NK-92 (cell line): Measurements from ENCODE around the gene AIRE.
"Not testable (repeated sequence)": the region's sequence is repeated elsewhere in the genome, so short reads cannot be mapped to it uniquely, and the experiment has no call there.

Source experiments
- DNase-seq: peaks from one replicate; lab custom pipeline; 2025; ENCODE audit not compliant: unreplicated experiment; lab: John Stamatoyannopoulos, UW

The AIRE gene

DNA sequence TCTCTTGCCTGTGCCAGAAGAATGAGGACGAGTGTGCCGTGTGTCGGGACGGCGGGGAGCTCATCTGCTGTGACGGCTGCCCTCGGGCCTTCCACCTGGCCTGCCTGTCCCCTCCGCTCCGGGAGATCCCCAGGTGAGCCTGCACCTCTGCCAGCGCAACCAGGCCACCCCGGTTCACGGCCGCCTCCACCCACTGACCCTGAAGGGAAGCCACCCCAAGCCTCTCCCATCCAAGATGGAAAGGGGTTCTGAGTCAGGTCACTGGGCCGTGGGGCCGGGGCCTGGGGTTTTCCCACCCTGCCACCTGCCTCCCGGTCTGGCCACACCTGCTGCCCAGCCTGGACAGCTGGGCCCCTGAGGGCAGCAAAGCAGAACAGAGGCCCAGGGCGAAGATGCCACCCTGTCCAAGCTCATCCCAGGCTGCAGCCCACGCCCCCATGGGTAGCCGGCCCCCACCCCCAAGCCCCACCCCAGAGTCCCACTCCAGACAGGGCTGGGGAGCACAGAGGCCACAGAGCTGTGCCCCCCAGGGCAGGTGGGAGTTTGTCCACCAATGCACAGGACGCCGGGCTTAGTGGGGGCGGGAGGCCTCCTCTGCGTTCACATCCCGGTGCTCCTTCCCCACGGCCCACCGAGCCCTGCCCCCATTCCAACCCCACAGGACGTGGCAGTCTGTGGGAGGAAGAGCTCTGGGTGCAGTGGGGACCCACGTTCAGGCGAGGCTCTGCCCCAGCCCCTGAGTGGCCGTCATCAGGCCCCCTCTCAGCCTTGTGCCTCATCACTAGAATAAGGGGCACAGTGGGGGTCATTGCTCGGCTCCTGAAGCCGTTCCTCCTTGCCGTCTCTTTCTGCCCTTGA, 5.6 kb downstream of the AIRE start:
- DNase-seq, result no peak

DNA sequence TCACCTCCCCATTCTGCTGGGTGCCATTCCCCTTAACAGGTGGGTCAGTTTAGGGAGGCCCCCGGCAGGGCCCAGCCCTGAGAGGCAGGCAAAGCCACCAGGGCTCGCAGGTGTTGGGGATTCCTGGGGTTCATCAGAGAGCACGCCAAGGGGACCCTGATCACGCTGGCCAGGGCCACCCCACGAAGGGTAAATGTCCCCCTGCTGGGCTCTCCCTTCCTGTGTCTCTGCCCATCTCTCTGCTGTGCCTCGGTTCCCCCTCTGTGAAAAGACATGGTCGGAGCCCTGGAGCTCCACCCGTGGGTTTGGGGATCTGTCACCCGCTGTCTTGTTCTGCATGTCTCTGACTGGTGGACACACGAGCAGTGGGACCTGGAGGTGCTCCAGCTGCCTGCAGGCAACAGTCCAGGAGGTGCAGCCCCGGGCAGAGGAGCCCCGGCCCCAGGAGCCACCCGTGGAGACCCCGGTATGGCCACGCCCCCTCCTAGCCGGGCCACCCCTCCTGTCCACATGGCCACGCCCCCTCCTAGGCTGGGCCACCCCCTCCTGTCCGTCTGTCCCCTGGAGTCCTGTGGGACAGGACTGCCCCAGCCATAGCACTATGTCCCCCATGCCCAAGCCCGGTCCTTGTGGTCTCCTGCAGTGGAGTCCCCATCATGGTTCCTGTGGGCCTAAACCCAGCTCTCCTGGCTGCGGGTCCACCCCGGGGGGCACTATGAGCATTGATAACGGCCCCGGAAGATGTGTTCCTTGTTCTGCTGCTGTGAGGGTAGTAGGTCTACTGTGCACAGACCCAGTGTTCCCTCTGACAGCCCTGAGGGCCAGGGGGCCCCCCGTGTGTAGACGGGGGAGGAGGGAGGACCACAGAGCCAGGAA, 6.5 kb downstream of the AIRE start:
- DNase-seq, result no peak

GRCh38 chr21:44292812-44293195, 7.1 kb downstream of the AIRE start:
- DNase-seq, result no peak

DNA sequence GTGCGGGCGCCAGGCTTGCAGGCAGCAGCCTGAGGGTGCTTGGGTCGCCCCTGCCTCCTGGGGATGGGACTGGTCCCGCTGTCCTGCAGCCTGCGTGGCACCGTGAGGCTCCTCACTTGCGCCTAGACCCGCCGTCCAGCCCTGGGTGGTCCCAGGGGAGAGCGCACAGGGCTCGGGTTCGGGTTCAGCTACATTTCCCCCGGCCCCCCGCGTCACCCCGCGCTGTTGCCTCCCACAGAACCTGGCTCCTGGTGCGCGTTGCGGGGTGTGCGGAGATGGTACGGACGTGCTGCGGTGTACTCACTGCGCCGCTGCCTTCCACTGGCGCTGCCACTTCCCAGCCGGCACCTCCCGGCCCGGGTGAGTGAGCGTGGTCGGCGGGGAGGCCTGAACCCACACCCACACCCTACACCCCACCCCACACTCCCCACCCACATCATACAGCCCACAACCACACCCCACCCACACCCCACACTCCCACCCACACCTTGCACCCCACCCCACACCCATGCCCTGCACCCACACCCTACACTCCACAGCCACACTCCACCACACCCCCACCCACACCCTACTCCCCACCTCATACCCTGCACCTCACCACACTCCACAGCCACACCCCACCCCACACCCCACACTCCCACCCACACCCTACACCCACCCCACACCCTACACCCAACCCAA, 8.0 kb downstream of the AIRE start:
- no peak for DNase-seq

DNA sequence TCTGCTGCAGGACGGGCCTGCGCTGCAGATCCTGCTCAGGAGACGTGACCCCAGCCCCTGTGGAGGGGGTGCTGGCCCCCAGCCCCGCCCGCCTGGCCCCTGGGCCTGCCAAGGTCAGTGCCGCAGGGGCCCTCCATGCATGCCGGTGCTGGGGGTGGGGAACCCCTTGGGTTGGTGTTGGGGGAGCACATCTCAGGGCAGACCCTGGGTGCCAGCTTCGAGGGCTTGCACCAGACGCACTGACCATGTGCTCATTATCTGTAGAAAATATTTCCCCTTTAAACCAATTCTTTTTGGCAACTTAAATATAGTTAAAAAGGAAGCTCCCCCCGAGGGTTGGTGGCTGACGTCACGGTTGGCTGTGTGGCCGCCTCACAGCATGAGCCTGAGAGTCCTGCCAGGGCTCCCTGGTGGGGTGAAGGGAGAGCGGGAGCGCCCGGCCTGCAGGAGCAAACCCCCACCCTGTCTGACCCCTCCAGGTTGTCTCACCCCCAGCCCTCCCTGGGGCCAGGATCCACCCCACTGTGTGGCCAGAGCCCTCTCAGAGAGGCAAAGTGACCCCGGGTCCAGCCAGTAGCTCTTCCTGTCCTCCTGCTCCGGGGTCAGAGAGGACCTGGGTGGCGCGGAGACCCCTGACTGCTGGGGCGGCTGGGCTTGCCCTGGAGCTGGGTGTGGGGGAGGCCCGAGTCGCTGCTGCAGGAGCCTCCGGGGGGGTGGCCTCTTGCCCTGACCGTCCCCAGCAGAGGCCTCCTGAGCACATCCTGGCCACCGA, 8.9 kb downstream of the AIRE start:
- DNase-seq, result no peak

DNA sequence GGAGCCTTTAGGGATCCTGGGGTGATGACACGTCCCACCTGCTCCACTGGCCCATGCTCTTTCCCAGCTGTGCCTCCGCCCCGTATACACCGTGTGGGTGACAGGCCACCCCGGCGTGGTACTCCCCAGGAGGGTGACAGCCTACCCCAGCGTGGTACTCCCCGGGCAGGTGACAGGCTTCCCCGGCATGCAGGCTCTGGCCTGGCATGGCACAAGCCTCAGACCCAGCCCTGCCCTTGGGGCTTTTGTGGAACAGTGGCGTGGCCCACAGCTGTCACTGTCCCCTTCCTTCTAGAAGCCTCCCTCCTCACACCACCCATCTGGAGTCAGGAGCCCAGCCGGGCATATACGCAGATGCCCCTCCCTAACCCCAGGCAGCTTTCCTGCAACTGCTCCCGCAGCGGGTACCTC, 9.5 kb downstream of the AIRE start:
- DNase-seq, result no peak

GRCh38 chr21:44295646-44296045, 10.0 kb downstream of the AIRE start:
- DNase-seq, result no peak

GRCh38 chr21:44296103-44296519, 10.4 kb downstream of the AIRE start:
- DNase-seq, result no peak

DNA sequence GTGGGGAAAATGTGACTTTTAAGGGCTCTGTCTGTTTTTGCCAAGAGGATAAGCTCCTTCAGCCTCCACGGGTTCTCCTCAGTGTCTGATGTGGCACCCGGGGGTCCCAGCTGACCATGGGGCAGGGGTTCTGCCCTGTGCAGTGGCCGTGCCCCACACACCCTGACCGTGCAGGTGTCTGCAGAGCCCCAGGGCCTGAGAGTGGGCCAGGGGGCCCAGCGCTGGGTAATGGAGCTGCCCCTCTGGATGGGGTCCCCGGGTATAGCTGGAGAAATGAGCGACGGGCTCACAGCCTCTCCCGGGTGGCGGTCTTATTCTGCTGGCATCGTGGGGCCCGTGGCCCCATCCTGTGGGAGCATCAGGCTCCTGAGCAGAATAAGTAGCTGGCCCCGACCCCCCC, 11.2 kb downstream of the AIRE start:
- no peak for DNase-seq

DNA sequence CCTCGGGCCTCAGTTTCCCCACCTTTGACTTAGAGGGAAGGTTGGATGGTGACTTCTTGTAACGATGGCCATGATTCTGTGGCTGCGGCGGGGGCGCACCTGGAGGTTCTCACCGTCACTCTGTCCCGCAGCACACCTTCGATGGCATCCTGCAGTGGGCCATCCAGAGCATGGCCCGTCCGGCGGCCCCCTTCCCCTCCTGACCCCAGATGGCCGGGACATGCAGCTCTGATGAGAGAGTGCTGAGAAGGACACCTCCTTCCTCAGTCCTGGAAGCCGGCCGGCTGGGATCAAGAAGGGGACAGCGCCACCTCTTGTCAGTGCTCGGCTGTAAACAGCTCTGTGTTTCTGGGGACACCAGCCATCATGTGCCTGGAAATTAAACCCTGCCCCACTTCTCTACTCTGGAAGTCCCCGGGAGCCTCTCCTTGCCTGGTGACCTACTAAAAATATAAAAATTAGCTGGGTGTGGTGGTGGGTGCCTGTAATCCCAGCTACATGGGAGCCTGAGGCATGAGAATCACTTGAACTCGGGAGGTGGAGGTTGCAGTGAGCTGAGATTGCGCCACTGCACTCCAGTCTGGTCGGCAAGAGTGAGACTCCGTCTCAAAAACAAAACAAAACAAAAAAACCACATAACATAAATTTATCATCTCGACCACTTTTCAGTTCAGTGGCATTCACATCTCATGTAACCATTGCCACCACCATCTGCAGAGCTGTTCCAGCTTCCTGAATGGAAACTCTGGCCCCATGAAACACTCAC, 12.0 kb downstream of the AIRE start:
- DNase-seq, result no peak

- no peak for DNase-seq
These were observed 12.6 kb downstream of the AIRE start for GRCh38 chr21:44298301-44298700.

DNA sequence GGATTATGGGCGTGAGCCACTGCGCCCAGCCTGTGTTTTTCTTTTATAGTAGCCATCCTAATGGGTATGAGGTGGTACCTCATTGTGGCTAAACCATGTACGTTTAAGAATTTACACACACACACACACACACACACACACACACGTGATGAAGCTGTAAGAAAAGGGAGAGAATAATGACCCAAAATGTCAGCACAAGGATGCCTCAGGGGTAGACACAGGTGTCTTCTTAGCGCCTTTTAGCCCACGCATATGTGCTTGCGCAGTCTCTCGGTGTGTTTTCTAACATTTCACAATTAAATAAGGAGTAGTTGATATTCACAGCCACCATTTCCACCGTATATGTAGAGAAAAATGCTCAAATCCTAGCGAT, 13.4 kb downstream of the AIRE start:
- DNase-seq, result no peak

DNA sequence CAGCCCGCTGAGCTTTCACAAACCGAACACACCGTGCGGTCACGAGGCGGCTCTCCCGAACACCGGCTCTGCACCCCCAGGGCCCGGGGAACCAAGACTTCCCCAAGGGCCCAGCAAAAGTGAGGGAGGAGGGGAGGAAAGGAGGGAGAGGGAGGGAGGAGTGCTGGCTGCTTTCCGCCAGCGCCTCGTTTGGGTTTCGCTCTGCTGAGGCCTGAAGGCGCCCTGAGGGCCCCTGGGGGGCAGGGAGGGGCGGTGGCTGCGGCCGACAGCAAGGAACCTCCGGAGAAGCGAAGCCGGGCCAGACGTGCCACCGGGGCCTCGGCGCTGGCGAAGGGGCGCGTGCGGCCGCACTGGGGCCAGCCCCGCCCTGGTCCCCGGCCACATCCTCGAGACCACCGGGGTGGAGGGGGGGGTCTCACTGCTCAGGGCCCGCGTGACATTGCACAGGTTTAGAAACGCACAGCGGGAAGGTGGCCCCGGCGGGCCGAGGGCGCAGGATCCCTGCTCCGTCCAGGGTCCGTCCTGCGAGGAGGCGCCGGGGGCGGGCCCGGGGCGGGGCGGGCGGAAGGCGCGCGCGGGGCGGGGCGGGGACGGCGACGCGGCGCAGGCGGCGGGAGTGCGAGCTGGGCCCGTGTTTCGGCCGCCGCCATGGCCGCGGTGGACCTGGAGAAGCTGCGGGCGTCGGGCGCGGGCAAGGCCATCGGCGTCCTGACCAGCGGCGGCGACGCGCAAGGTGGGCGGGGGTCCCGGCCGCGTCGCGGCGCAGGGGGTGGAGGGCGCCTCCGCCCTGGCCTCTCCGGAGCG, 14.0 kb downstream of the AIRE start, which contains the start of gene PFKL:
Gene PFKL, plus strand, starts transcription at position 596 of the 804 bp plus-strand sequence. Its CDS starts 53 bp downstream, at position 649.
- no peak for DNase-seq

- no peak for DNase-seq
These were observed 14.7 kb downstream of the AIRE start for GRCh38 chr21:44300262-44300959.

DNA sequence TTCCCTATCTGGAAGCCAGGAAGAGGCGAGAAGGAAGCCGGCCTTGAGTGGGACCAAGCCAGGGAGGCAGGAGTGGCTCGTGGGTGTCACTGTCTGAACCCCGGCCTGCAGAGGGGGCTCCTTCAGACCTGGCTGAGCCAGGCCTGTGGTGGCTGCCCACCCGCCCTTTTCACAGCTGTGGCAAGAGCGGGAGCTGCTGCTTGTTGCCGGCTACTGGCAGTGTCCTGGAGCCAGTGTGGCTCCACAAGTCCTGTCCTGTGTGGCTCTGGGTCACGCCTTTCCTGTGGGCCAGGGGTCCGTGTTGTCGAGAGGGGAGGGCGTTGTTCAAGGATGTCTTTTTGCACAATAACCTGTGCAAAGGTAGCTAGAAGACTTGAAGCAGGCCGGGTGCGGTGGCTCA, 15.5 kb downstream of the AIRE start:
- no peak for DNase-seq

GRCh38 chr21:44301961-44302406, 16.3 kb downstream of the AIRE start:
- no peak for DNase-seq

- not testable (repeated sequence) for DNase-seq
These were observed 17.1 kb downstream of the AIRE start for GRCh38 chr21:44302573-44303401.
